ENCODE results near the gene MAML2. TPM values are rescaled to one million over a fixed set of nuclear protein-coding genes. Genes with fewer than 3 reads are reported as not detected.

MAML2 gene
- total RNA-seq, 1 donor from 2014 or later = 3.8 TPM

DNA sequence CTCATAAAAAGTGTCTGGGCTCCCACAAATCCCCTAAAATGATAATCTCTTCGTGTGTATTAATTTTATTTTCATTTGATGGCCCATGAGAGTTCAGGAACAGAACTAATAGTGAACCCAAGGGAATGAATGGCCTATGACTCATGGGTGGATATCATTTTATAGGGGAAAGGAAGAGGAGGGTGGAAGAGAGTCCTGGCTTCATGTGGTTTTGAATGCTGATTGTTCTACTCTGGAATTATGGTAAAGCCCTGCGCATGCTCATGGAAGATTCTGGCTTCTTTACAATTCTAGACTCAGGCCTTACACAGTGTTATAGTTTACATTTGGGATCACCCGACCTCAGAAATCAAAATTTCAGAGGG, 35.2 kb downstream of the MAML2 start:
- H3K27ac ChIP-seq = no peak overlapping the region
- peaks cover 16% of the 10 kb centered on the region for H3K4me1 ChIP-seq
- H3F3A ChIP-seq (ENCODE audit: low read depth) = no peaks in the 10 kb centered on the region
- peaks cover 60% of the 10 kb centered on the region for H3K4me1 Mint-ChIP-seq
- H3K4me2 ChIP-seq = peak overlapping the region; percentile 48
- no peaks in the 10 kb centered on the region for H3K9me3 Mint-ChIP-seq
- no peak for DNase-seq (ENCODE audit: low spot score)
- no peaks in the 10 kb centered on the region for H3K79me2 ChIP-seq (ENCODE audit: low read depth)
- no peaks in the 10 kb centered on the region for H3K27me3 ChIP-seq
- H3K9me3 ChIP-seq (ENCODE audit: low read depth) = no peaks in the 10 kb centered on the region
- H4K20me1 ChIP-seq (ENCODE audit: low read depth) = no peaks in the 10 kb centered on the region
- peak overlapping the region; percentile 34 for H2AFZ ChIP-seq (replicated peaks)
- H3K27ac Mint-ChIP-seq = peak overlapping the region; percentile 96
- H3K27me3 Mint-ChIP-seq (ENCODE audit: insufficient read depth, low read depth) = no peaks in the 10 kb centered on the region
- no peak for TF ChIP-seq EZH2phosphoT487 (IDR thresholded peaks at IDR 0.05)
- no peak for TF ChIP-seq EZH2 (IDR thresholded peaks at IDR 0.05)
- TF ChIP-seq, protein P1, sequence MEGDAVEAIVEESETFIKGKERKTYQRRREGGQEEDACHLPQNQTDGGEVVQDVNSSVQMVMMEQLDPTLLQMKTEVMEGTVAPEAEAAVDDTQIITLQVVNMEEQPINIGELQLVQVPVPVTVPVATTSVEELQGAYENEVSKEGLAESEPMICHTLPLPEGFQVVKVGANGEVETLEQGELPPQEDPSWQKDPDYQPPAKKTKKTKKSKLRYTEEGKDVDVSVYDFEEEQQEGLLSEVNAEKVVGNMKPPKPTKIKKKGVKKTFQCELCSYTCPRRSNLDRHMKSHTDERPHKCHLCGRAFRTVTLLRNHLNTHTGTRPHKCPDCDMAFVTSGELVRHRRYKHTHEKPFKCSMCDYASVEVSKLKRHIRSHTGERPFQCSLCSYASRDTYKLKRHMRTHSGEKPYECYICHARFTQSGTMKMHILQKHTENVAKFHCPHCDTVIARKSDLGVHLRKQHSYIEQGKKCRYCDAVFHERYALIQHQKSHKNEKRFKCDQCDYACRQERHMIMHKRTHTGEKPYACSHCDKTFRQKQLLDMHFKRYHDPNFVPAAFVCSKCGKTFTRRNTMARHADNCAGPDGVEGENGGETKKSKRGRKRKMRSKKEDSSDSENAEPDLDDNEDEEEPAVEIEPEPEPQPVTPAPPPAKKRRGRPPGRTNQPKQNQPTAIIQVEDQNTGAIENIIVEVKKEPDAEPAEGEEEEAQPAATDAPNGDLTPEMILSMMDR (IDR thresholded peaks at IDR 0.05) = no peak
- no peaks in the 10 kb centered on the region for H3K36me3 ChIP-seq
- no peaks in the 10 kb centered on the region for H3K36me3 Mint-ChIP-seq
- peak overlapping the region; percentile 67 for H3K4me3 Mint-ChIP-seq
- H3K4me3 ChIP-seq = no peak overlapping the region
- H3K9ac ChIP-seq = no peak overlapping the region

DNA sequence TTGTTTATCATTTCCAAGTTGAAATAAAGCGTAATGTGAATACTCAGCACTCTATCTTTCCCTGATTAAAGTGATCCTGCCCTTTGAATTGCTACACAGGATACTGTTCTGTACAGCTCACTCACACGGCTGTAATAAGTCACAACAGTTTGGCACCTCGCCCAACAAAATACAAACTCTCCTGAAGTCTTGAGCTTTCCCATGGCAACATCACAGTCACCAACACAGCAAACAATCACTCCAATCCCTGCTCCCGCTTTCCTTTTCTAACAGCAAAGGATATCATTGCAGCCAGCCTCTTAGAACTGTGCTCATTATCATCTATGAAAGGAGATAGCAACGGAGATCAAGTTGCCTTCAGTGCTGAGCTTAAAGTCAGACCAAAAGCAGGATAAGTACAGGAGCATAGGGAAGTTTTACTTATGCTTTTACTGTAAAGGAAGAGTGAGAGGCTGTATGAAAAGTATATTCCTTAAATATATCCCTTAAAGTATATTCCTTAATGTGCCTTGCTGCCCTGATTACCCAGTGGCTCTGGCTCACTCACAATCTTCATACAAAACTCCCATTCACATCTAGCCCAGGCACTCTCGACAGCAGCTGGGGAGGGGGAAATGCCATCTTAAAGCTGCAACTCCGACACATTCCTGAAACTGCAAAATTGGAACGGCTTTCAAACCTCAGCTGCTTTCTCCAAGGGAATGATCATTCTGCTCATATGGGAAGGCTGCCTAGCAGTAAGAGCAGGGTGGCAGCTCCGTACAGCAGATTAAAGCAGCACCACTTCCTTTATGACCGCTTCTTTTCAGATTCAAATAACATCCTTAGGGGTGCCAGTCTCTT, 35.8 kb downstream of the MAML2 start:
- H3K4me1 ChIP-seq = peaks cover 16% of the 10 kb centered on the region
- Mint-ChIP-seq H3K4me1 (peaks cover 61% of the 10 kb centered on the region), H3K9me3 (no peaks in the 10 kb centered on the region), H3K4me3 (peak overlapping the region; percentile 67), H3K36me3 (no peaks in the 10 kb centered on the region), H3K27me3 (ENCODE audit: insufficient read depth, low read depth) (no peaks in the 10 kb centered on the region), H3K27ac (peak overlapping the region; percentile 96)
- H3K36me3 ChIP-seq = no peaks in the 10 kb centered on the region
- peak; percentile 42 for DNase-seq (ENCODE audit: low spot score)
- no peak overlapping the region for H3K9ac ChIP-seq
- H3K4me3 ChIP-seq = peak overlapping the region; percentile 13
- peak overlapping the region; percentile 34 for H2AFZ ChIP-seq (replicated peaks)
- no peaks in the 10 kb centered on the region for H3K79me2 ChIP-seq (ENCODE audit: low read depth)
- no peaks in the 10 kb centered on the region for H3K9me3 ChIP-seq (ENCODE audit: low read depth)
- TF ChIP-seq EZH2 (IDR thresholded peaks at IDR 0.05) = no peak
- TF ChIP-seq EZH2phosphoT487 (IDR thresholded peaks at IDR 0.05) = no peak
- TF ChIP-seq, protein P1 (IDR thresholded peaks at IDR 0.05) = no peak
- H4K20me1 ChIP-seq (ENCODE audit: low read depth) = no peaks in the 10 kb centered on the region
- H3K4me2 ChIP-seq = peak overlapping the region; percentile 48
- H3K27ac ChIP-seq = no peak overlapping the region
- no peaks in the 10 kb centered on the region for H3K27me3 ChIP-seq
- no peaks in the 10 kb centered on the region for H3F3A ChIP-seq (ENCODE audit: low read depth)

DNA sequence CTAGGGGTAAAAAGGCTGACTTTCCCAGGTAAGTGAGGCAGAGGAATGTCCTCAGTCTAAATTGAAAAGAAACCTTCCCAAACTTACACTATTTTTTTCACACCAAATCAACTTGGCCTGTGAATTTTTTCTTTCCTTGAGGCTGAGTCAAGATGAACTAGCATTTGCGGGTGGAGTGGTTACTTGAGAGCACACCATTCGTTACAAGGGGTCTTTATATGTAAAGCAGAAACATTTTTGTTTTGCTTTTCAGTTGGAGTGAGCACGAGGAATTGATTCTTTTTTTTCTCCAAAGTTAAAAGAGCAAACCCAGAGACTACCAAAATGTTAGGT, 36.4 kb downstream of the MAML2 start:
- Histone ChIP-seq H3K36me3 (no peaks in the 10 kb centered on the region), H3K4me3 (peak overlapping the region; percentile 13), H3K27ac (no peak overlapping the region), H3K27me3 (no peaks in the 10 kb centered on the region), H3K4me2 (peak overlapping the region; percentile 48), H3K79me2 (ENCODE audit: low read depth) (no peaks in the 10 kb centered on the region), H4K20me1 (ENCODE audit: low read depth) (no peaks in the 10 kb centered on the region), H3K9ac (no peak overlapping the region), H3K9me3 (ENCODE audit: low read depth) (no peaks in the 10 kb centered on the region), H3K4me1 (peaks cover 16% of the 10 kb centered on the region), H2AFZ (replicated peaks) (no peak overlapping the region), H3F3A (ENCODE audit: low read depth) (no peaks in the 10 kb centered on the region)
- no peak for DNase-seq (ENCODE audit: low spot score)
- no peaks in the 10 kb centered on the region for H3K36me3 Mint-ChIP-seq
- H3K9me3 Mint-ChIP-seq = no peaks in the 10 kb centered on the region
- no peaks in the 10 kb centered on the region for H3K27me3 Mint-ChIP-seq (ENCODE audit: insufficient read depth, low read depth)
- peak overlapping the region; percentile 56 for H3K4me3 Mint-ChIP-seq
- peak overlapping the region; percentile 96 for H3K27ac Mint-ChIP-seq
- peaks cover 62% of the 10 kb centered on the region for H3K4me1 Mint-ChIP-seq
- TF ChIP-seq EZH2phosphoT487 (IDR thresholded peaks at IDR 0.05) (no peak), EZH2 (IDR thresholded peaks at IDR 0.05) (no peak)
- TF ChIP-seq, protein P1 (IDR thresholded peaks at IDR 0.05) = no peak

Measured in neural progenitor cell (in vitro differentiated cells).